GM19099 (cell line): ENCODE measurements around the gene CDH2.

Experiments used
- POLR2A ChIP-seq: IDR thresholded peaks from 3 replicates; pipeline ENCODE4 v1.6.1; 2011; ENCODE audit warnings: low read depth; ENCODE audit not compliant: insufficient read length; ENCODE audit errors: extremely low read depth

Gene CDH2

DNA sequence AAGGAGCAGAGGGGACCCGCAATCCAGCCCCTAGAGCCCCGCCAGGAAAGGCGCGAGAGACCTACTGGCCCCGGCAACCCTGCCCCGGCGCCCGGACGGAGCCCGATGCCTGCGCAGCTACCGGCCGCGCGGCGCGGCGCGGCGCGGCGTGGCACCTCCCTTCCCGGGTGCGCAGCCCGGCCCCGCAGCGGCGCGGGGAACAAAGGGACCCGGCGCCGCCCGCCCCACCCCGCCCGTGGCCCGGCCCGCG is 307 bp downstream of the CDH2 start:
- no peak for TF ChIP-seq POLR2A

DNA sequence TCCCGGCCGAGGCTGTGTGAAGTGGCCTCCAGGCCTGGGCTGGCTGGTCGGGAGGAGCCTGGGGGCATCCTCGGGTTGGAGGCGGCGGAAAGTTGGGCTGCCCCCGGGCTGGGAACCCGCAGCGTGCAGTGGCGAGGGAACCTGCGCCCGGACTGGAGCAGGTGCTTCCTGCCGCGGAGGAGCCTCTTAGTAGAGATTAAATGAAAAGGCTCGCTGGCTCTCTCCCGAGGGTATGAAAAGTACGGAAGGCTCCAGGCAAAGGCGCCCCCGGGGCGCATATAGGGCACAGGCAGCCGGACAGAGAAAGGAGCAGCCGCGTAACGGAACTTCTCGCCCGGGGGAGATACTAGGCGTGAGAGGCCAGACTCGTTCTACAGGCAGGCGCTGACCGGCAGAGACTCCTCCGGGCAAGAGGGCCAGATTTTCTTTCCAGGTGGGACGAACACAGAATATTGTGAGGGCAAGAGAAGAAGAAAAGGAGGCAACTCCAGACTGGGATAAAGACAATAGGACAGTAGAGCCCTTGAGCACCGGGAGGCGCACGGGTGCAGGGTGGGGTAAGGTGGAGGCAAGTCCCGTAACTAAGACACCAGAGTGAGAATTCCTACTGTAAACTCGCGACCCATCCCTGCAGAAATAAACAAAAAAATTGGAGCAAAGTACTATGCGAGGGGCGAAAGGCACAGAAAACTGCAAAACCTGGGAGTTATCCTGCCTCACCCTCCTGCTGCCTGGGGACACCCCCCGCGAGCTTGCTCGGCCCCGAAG is 816 bp downstream of the CDH2 start:
- TF ChIP-seq POLR2A: no peak

DNA sequence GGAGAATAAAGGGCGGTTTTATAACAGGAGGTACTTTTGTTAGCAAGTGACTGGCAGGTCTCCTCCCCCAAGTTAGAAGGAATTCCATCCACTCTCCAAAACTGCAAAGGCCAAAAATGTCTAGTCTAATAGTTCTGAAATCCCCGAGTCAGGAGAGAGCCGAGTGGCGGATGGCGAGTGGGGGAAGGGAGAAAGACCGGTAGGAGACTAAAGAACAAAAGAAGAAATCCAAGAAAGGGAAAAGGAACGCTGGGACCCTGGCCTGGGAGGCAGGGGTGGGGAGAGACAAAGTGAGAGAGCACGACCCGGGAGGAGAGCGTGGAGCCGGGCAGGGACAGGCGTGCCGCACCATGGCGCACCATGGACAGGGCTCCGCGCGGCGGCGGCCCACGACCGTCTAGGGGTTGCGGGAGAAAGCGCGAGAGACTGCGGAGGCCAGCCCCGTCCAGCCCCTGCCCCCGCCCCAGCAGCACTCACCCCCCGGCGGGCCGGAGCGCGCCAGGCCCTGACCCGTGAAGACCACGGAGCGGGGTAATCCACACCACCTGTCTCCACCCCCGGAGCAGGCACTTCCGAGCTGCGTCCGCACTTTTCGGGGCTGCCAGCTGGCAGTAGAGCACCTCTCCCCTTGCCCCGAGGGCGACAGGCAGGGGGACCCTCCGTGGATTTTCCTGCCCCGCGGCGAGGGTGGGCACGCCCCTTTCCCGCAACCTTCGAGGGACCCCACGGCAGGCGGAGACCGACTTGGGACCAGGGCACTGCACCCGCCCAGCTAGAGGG is 1.6 kb downstream of the CDH2 start:
- no peak for TF ChIP-seq POLR2A

DNA sequence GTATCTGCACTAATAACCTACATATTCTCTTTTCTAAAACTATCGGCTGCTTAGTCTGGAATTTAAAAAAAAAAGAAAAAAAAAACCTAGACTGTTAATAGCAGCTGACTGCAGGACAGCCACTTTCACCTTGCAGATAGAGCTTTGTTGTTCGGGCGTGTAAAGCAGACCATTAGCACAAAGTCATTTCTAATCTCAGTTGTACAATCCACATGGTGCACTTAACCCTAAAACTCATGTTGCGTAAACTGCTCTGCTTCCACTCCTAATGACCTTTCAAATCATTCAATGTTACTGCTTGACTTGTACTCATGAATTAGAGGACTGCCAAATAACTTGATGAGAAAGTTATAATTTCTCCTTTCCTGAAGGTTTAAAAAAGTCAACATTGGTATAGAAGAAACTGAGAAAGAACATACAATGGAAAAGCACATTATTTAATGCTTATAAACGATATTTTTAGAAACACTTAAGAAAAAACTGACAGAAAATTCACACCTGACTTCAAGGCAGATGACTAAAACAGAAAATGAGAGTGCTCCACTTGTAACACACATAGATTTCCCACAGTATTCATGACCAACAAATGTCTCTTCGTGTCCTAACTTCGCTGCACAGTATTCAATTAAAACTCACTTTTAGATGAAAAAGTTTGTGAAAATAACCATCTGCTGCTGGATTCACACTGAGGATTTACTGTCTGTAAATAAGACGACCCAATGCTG is 2.6 kb downstream of the CDH2 start:
- TF ChIP-seq POLR2A: no peak

DNA sequence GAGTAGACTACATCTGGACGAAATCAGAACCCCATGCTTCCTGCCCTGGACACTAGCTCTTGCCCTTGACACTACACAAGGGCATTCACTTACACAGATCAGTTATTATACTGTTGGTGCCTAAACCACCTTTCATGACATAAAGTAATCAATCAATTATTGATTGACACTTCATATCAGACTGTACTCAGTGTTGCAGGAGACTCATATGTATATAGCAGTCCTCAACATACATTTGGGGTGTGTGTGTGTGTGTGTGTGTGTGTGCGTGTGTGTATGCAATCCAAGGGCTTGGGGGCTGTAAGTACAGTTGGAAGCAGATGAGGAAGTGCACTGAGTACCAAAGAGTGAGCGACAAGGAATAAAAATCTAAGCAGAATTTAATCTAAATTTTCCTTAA is 5.1 kb downstream of the CDH2 start:
- TF ChIP-seq POLR2A: no peak

DNA sequence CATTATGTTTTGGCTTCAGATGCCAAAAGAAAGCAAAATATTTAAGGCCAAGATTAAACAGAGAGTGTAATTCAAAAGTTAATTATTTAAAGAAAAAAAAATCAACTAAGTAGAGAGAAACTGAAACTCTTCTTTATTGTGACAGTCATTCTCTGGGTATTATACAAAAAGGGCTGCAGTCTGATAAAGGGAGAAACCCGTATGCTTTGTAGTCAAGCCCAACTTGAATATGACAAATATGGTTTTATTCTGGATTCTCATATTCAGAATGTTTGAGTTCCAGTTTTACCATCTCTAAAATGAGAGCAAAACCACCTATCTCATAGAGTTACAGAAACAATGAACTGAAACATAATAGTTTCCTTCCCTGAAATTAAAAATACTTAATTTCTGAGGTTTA is 8.2 kb downstream of the CDH2 start:
- no peak for TF ChIP-seq POLR2A

DNA sequence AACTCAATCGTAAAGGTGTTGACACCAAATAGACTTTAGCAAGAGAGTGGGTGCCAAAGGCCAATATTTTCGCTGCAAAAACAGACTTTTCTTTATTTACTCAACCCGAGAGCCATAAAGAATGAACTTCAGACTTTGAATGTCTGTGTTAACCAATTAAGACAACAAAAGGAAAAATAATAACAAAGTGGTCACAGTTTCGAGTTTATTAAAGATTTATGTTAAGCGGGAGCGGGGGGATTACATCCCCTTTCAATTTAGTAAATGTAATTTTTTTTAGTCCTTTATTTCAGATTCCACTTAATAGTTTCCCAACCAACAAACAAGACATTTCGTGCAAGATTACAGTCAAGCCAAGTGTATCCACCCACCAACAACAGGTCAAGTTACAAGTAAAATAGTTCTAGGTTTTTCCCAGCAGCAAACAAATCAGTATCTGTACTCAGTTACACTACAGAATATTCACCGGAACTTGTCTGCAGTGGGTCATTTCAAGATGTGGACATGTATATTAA is 9.0 kb downstream of the CDH2 start:
- TF ChIP-seq POLR2A: no peak

DNA sequence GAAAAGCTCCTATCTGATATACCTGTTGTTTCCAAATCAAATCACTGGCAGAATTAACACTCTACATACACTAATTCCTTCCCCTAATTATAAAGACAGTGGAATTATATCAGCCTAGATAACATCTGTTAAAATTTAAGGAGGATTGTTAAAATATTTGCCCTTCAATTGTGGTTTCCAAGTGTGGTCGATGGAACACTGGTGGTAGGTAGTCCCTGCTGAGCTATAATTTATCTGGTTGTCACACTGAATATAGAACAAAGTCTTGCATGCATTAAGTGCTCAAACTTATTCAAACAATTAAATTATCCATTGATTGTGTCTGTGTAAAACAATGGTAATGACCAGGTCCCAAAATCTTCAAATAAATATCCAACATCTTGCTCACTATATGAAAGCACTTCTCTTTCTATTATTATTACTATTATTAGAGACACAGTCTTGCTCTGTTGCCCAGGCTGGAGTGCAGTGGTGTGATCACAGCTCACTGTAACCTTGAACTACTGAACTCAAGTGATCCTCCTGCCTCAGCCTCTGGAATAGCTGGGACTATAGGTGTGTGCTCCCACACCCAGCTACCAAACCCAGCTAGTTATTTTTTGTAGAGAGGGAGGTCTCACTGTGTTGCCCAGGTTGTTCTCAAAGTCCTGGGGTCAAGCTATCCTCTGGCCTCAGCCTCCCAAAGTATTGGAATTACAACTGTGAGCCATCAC is 12.0 kb downstream of the CDH2 start:
- no peak for TF ChIP-seq POLR2A

DNA sequence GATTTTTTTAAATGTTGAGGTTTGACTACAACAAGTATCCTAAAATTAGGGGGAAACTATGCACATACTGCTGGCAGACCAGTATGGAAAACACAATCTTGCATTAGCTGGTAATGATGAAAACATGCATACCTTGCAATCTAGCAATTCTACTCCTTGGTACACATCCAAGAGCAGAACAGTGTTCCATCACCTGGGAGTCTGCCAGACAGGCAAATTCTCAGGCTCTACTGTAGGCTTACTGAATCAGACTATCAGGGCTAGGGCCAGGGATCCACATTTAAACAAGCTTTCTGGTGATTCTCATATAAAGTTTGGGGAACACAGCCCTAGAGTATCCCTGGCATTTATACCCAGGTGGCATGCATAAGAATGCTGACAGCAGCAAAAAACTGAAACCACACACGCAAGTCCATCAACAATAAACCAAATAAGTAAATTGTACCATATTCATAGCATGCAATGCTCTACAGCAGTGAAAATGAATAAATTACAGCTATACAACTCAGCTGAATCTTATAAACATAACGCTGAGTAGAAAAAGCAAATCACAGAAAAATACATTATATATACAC is 13.6 kb downstream of the CDH2 start:
- TF ChIP-seq POLR2A: no peak

DNA sequence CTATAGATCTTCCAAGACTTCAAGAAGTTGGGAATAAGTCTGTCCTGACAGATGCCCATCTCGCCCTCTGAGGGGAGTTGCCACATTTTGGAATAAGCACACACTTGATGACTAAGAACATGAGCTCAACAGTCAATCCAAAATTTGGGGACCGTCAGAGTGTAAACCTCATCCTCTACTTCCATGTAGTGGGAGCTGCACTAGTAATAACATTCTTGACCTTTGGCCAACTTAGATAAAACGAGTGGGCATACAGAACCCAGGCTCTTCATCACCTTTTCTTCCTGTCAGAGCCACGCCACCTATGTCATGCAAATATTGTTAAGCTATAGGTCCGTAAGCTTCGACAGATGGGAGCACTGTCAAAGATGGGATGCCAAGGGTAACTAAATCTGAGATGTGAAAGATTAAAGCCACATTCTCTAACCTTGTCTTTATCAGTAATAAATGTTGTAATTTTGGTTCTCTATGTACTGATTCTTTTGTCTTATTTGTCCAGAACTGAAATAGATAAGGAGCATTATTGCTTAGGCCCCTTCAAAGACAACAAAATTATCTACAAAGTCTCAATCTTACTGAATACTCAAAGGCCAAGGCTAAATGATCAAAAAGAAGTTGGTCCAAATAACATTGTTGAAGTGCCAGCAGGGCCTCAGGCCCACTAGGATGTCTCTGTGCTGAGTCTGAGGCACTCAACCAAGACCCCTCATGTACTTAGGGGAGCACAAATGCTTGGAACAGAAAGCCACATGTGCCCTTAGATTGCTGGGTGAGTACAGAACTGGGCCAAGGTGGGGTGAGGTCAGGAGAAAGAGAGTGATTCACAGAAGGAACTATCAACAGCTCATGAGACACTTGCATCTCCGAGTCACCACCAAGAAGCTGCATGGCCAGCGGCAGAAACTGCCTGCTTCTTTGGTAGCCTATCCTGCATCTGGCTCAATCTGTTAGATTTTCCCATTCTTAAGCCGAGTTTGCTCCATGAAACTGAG is 15.0 kb downstream of the CDH2 start:
- TF ChIP-seq POLR2A: no peak

DNA sequence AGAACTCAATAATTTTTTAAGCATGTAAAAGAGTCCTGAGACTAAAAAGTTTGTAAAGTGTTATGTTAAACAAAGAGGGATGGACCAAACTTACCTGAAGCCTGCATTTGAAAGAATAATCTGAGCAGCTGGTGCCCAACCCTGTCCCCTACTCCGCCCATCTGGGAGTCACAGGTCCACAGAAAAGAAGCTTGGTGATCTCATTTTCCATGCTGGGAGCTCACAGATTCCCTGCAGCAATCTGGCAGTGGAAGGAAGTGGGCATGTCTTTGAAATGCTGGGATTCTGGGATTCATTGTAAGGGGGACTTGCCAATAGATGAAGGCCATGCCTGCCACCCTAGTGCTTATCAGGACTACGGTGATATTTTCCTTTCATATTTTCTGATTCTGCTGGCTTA is 17.9 kb downstream of the CDH2 start:
- no peak for TF ChIP-seq POLR2A

DNA sequence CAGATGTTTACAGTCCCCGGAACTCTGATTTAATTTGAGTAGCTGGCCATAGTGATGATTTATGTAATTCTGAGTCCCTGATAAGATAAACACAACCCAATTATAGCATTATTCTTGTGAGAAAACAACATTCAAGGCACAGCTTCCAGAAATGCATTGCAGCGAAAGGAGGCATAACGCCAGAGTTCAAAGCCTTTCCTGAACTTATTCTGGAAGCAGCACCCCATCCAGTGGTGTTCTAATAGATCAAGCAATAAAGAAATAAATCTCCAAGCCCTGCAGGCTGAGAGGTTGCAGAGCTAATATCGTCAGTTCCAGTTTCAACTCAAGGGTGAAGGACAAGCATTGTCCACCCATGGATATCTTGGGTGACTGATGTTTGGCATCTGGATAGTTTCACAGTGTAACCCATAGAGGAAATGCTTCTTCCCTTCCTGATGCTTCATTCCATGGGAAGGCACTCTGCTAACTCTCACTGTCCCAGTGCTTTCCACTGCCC is 18.8 kb downstream of the CDH2 start:
- no peak for TF ChIP-seq POLR2A

DNA sequence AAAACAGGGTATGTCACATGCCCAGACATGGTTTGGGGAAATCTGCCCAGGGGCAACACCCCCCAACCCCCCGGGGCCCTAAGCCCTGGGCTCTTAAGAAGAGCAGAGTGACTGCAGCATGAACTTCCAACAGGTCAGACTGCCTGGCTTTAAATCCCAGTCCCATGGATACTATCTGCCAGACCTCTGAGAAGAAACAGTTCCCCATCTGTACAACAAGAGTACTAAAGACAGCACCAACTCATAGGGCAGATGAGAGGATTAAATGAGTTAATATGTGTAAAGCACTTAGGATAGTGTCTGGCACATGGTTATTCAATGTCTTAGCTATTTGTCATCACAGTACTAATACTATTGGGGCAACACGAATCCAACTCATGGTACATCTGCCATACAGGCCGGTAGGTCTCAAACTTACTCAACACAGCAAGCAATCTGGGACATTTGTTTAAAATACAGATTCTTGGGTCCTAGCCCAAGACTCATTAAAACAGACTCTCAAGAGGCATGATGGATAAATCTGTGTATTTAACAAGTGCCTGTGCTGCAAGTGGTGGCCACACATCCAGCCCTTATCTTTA is 23.4 kb downstream of the CDH2 start:
- TF ChIP-seq POLR2A: no peak
